Neural crest cell (in vitro differentiated cells): ENCODE results near the gene ADGRE3. TPM values are rescaled to one million over a fixed set of nuclear protein-coding genes. Genes with fewer than 3 reads are reported as not detected.
"Not testable (repeated sequence)": the region's sequence is repeated elsewhere in the genome, so short reads cannot be mapped to it uniquely, and the experiment has no call there.

Source experiments
- DNase-seq: peaks from one replicate; pipeline ENCODE4 v3.0.0; 2021; ENCODE audit warnings: low read depth, mixed read lengths, low spot score
- H3K27ac Mint-ChIP-seq: one replicate; pipeline ENCODE4 v1.8.0; 2021; ENCODE audit warnings: mild to moderate bottlenecking, mixed read lengths; ENCODE audit not compliant: unreplicated experiment
- H3K27me3 Mint-ChIP-seq: 2 replicates; pipeline ENCODE4 v1.8.0; 2021; ENCODE audit warnings: low read depth, mild to moderate bottlenecking, mixed read lengths
- H3K36me3 Mint-ChIP-seq: 2 replicates; pipeline ENCODE4 v1.8.0; 2021; ENCODE audit warnings: low read depth, mild to moderate bottlenecking, mixed read lengths
- H3K4me1 Mint-ChIP-seq: 2 replicates; pipeline ENCODE4 v1.8.0; 2021; ENCODE audit warnings: mixed read lengths
- H3K4me3 Mint-ChIP-seq: one replicate; pipeline ENCODE4 v1.8.0; 2021; ENCODE audit warnings: mild to moderate bottlenecking, mixed read lengths
- H3K9me3 Mint-ChIP-seq: 2 replicates; pipeline ENCODE4 v1.8.0; 2021; ENCODE audit warnings: mixed read lengths
- total RNA-seq: library from RNA; stranded (reverse); gene quantifications from 2 replicates; pipeline ENCODE4 v1.2.1, GENCODE V29; 2021
- TF ChIP-seq, protein P1 (sequence below): fragments of 200-600 bp; sonication (generic); conservative IDR thresholded peaks from 2 replicates; pipeline ENCODE4 v1.5.0; 2021; ENCODE audit warnings: antibody characterized with exemption, mild to moderate bottlenecking

The ADGRE3 gene
- total RNA-seq, 1 donor from 2014 or later, result not detected

DNA sequence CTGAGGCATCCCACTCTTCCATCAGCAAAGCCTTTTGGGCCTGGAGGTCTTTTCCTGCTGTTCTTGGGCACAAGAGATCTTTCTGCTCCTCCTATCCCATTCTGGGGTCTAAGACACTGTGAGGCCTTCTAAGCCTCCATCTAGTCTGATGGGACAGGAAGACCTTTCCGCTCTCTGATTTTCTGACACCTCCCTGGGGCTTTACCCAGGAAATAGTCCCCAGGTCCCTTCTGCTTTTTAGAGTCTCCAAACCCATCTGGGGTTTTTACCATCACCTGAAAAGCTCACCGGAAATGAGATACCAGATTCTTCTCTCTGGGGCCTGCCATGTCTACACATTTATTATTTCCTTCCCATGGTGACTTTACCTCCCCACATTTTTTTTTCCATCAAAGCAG is 70.7 kb downstream of the ADGRE3 start:
- no peaks in the 10 kb centered on the region for H3K36me3 Mint-ChIP-seq
- H3K27me3 Mint-ChIP-seq, result peaks cover 41% of the 10 kb centered on the region
- no peaks in the 10 kb centered on the region for H3K4me1 Mint-ChIP-seq
- H3K9me3 Mint-ChIP-seq, result peaks cover 3% of the 10 kb centered on the region
- H3K4me3 Mint-ChIP-seq, result no peak overlapping the region
- H3K27ac Mint-ChIP-seq, result no peak overlapping the region
- TF ChIP-seq, protein P1, sequence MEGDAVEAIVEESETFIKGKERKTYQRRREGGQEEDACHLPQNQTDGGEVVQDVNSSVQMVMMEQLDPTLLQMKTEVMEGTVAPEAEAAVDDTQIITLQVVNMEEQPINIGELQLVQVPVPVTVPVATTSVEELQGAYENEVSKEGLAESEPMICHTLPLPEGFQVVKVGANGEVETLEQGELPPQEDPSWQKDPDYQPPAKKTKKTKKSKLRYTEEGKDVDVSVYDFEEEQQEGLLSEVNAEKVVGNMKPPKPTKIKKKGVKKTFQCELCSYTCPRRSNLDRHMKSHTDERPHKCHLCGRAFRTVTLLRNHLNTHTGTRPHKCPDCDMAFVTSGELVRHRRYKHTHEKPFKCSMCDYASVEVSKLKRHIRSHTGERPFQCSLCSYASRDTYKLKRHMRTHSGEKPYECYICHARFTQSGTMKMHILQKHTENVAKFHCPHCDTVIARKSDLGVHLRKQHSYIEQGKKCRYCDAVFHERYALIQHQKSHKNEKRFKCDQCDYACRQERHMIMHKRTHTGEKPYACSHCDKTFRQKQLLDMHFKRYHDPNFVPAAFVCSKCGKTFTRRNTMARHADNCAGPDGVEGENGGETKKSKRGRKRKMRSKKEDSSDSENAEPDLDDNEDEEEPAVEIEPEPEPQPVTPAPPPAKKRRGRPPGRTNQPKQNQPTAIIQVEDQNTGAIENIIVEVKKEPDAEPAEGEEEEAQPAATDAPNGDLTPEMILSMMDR, result no peak
- no peak for DNase-seq

DNA sequence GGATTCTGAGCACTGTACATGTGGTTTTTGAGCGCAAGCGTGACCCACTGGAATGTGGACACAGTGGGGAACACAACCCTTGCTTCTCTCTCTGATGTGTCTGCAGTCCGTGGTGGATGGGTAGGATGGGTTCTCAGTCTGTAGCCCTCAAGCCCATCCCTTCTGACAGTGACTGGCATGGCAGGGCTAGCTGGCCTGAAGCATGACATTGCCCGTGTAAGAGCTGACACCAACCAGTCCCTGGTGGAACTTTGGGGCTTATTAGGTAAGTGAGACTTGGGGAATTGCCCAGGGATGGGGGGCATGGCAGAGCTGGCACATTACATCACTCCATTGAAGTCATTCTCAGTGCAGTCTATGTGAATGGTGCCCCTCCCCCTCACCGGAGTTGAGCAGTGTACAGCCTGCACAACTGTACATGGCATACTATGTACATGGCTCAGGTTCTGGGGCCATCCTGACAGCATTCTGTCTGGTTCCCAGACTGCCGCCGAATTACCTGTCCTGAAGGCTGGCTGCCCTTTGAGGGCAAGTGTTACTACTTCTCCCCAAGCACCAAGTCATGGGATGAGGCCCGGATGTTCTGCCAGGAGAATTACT is 75.0 kb downstream of the ADGRE3 start:
- Mint-ChIP-seq H3K27me3 (peaks cover 41% of the 10 kb centered on the region), H3K36me3 (peaks cover 4% of the 10 kb centered on the region), H3K9me3 (peaks cover 12% of the 10 kb centered on the region), H3K27ac (peak overlapping the region; percentile 57), H3K4me1 (no peaks in the 10 kb centered on the region), H3K4me3 (no peak overlapping the region)
- TF ChIP-seq, protein P1, result no peak
- no peak for DNase-seq

DNA sequence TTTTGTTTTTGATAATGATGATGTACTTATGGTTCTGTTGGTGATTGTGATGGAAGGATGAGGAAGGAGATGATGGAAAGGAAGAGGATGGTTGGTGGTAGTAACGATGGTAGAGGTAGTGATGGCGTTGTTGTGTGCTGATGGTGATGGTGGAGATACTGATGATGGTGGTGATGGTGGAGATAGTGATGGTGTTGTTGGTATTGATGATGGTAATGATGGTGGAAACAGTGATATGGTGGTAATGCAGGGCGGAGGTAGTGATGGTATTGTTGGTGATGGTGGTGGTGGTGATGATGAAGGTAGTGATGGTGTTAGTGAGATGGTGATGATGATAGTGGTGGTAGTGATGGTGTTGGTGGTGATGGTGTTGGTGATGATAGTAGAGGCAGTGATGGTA is 79.1 kb downstream of the ADGRE3 start:
- H3K27me3 Mint-ChIP-seq, result peaks cover 42% of the 10 kb centered on the region
- DNase-seq, result no peak
- no peak overlapping the region for H3K27ac Mint-ChIP-seq
- no peaks in the 10 kb centered on the region for H3K4me1 Mint-ChIP-seq
- TF ChIP-seq, protein P1, result no peak
- peaks cover 4% of the 10 kb centered on the region for H3K36me3 Mint-ChIP-seq
- H3K4me3 Mint-ChIP-seq, result no peak overlapping the region
- H3K9me3 Mint-ChIP-seq, result peaks cover 12% of the 10 kb centered on the region

DNA sequence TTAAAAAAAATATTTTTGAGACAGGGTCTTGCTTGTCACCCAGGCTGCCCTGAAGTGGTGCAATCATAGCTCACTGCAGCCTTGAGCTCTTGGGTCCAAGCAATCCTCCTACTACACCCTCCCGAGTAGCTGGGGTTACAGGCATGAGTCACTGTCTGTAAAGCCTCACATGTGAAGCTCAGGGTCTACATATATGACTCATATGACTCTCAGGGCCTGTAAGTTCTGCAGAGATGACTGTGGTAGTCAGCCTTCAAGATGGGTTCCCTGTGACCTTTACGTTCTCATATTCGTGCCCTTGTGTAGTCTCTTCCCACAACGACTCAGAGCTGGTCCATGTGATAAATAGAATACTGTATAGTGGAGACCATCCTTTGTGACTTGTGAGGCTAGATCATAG is 85.2 kb downstream of the ADGRE3 start:
- H3K4me3 Mint-ChIP-seq, H3K9me3 Mint-ChIP-seq, H3K36me3 Mint-ChIP-seq, DNase-seq, H3K27ac Mint-ChIP-seq, H3K4me1 Mint-ChIP-seq: not testable (repeated sequence)
- H3K27me3 Mint-ChIP-seq, result peaks cover 24% of the 10 kb centered on the region

DNA sequence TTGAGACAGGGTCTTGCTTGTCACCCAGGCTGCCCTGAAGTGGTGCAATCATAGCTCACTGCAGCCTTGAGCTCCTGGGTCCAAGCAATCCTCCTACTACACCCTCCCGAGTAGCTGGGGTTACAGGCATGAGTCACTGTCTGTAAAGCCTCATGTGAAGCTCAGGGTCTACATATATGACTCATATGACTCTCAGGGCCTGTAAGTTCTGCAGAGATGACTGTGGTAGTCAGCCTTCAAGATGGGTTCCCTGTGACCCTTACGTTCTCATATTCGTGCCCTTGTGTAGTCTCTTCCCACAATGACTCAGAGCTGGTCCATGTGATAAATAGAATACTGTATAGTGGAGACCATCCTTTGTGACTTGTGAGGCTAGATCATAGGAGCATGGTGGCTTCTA is 89.5 kb downstream of the ADGRE3 start:
- not testable (repeated sequence) for H3K27ac Mint-ChIP-seq, H3K9me3 Mint-ChIP-seq, H3K4me1 Mint-ChIP-seq, H3K4me3 Mint-ChIP-seq, DNase-seq, H3K36me3 Mint-ChIP-seq
- peaks cover 21% of the 10 kb centered on the region for H3K27me3 Mint-ChIP-seq

DNA sequence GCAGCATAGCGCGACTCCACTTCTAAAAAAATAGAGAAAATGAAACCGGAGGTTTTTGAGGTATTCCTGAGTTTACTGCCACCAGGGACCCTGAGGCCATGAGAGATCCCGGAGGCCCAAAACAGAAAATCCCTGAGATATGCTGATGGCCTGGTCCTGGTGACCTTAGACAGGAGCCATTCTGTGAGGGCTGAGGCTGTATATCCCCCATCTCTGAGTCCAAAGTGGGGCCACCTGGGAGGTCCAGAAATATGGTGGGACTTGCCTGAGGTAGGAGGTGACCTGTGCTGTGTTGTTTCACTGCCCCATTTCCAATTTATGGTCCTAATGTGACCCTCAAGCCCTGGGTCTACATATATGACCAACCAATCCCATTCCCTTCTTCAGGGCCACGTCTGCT is 90.3 kb downstream of the ADGRE3 start:
- H3K27ac Mint-ChIP-seq, H3K4me3 Mint-ChIP-seq, H3K36me3 Mint-ChIP-seq, H3K9me3 Mint-ChIP-seq, DNase-seq, H3K4me1 Mint-ChIP-seq: not testable (repeated sequence)
- H3K27me3 Mint-ChIP-seq, result peaks cover 21% of the 10 kb centered on the region

DNA sequence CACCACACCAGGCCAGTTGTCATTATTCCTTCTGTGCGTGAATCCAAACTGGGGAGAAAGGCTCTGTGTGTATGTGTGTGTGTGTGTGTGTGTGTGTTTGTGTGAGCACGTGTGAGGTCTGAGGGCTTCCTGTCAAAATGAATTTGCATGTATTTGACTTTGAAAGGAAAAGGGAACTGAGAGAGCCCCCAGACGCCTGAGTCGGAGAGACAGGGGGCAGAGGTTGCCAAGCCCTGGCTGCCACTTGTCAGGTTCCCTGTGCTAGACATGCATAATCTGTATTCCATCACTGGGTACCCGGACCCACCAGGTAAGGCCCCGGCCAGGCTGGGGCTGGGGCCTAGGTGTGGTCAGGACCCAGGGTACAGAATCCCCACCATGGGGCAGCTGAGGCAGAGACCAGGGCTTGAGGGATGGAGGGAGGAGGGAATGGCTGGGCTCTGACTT is 91.7 kb downstream of the ADGRE3 start, which contains the start of gene CLEC17A:
CLEC17A (plus strand) TSS at position 191 of the 447 bp plus-strand sequence; CDS start at position 268, 77 bp downstream.
- no peak within 1 kb of the TSS for H3K27ac Mint-ChIP-seq
- H3K27me3 Mint-ChIP-seq, result peaks cover 21% of the 10 kb centered on the region
- no peaks in the 10 kb centered on the region for H3K9me3 Mint-ChIP-seq
- TF ChIP-seq, protein P1, result no peak
- DNase-seq, result no peak
- no peaks in the 10 kb centered on the region for H3K4me1 Mint-ChIP-seq
- H3K36me3 Mint-ChIP-seq, result no peaks in the 10 kb centered on the region
- H3K4me3 Mint-ChIP-seq, result no peak within 1 kb of the TSS
